BLaER1 treated with 17β-estradiol and CSF1 and Interleukin-3, amounts not matched to agents 10 nM and 100 nM (cell line): ENCODE data around the gene TPM2.
A peak's percentile ranks its signal among the peaks of the same experiment; 100 is the strongest.

Experiments
- H3K27ac ChIP-seq, 11 experiments: shearing (Covaris generic); formaldehyde crosslinking; 2 replicates each; pipeline ENCODE4 v1.8.1; 2022
- H3K27me3 ChIP-seq, 11 experiments: shearing (Covaris generic); formaldehyde crosslinking; 2 replicates each; pipeline ENCODE4 v1.8.1; 2022
- H3K36me3 ChIP-seq, 11 experiments: shearing (Covaris generic); formaldehyde crosslinking; 2 replicates each; pipeline ENCODE4 v1.8.1; 2022
- H3K4me1 ChIP-seq, 10 experiments: shearing (Covaris generic); formaldehyde crosslinking; 2 replicates each; pipeline ENCODE4 v1.8.1; 2022
- H3K4me2 ChIP-seq, 11 experiments: shearing (Covaris generic); formaldehyde crosslinking; 2 replicates each; pipeline ENCODE4 v1.8.1; 2022
- H3K4me3 ChIP-seq, 10 experiments: shearing (Covaris generic); formaldehyde crosslinking; 2 replicates each; pipeline ENCODE4 v1.8.1; 2022
- H3K9ac ChIP-seq, 11 experiments: shearing (Covaris generic); formaldehyde crosslinking; 2 replicates each; pipeline ENCODE4 v1.8.1; 2022
- H3K9me3 ChIP-seq, 11 experiments: shearing (Covaris generic); formaldehyde crosslinking; replicated peaks in 1 of 11; 2 replicates each; pipeline ENCODE4 v1.8.1; 2022
- H4K20me1 ChIP-seq, 11 experiments: shearing (Covaris generic); formaldehyde crosslinking; 2 replicates each; pipeline ENCODE4 v1.8.1; 2022
- Cebpa-rat ChIP-seq, 11 experiments: shearing (Covaris generic); IDR thresholded peaks; 2 replicates each; pipeline ENCODE4 v1.8.1; 2022

The TPM2 gene

GRCh38 chr9:35686222-35687203 lies 3.2 kb downstream of the TPM2 start:
- Histone ChIP-seq H3K27ac (no peak overlapping the region), H3K4me2 (peak overlapping the region in 8 of 11 experiments; percentile 3 to 97 (median 96); a peak in 10 of 22 replicates), H3K36me3 (peaks cover 21 to 43% (median 30%) of the 10 kb centered on the region in 11 experiments; a peak in 20 of 22 replicates), H3K4me3 (no peak overlapping the region), H3K4me1 (peaks cover 35 to 53% (median 44%) of the 10 kb centered on the region in 10 experiments), H3K9me3 (no peaks in the 10 kb centered on the region), H3K9ac (no peak overlapping the region; a peak in 1 of 22 replicates), H3K27me3 (no peaks in the 10 kb centered on the region), H4K20me1 (no peaks in the 10 kb centered on the region; a peak in 1 of 22 replicates)
- no peak for TF ChIP-seq Cebpa-rat (IDR thresholded peaks at IDR 0.05)

DNA sequence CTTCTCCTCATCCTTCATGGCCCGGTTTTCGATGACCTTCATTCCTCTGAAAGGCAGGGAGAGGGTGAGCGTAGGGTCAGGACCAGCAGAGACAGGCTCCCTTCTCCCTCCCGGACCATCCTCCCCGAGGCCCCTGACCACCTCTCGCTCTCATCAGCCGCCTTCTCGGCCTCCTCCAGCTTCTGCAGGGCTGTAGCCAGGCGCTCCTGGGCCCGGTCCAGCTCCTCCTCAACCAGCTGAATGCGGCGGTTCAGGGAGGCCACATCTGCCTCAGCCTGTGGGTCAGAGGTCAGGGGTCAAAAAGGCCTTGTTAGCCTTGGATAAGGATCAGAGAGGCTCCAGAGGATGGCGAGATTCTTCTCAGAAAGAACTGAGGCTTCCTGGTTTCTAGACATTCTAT lies 4.2 kb downstream of the TPM2 start:
- no peak for TF ChIP-seq Cebpa-rat (IDR thresholded peaks at IDR 0.05)
- H3K27me3 ChIP-seq: no peaks in the 10 kb centered on the region
- H3K4me1 ChIP-seq: peaks cover 36 to 50% (median 40%) of the 10 kb centered on the region in 10 experiments
- no peaks in the 10 kb centered on the region for H3K9me3 ChIP-seq
- H3K4me2 ChIP-seq: no peak overlapping the region
- peaks cover 21 to 43% (median 30%) of the 10 kb centered on the region in 11 experiments; a peak in 20 of 22 replicates for H3K36me3 ChIP-seq
- peak overlapping the region in 1 of 11 experiments; percentile 5; a peak in 1 of 22 replicates for H3K9ac ChIP-seq
- no peak overlapping the region for H3K4me3 ChIP-seq
- no peaks in the 10 kb centered on the region; a peak in 3 of 22 replicates for H4K20me1 ChIP-seq
- H3K27ac ChIP-seq: no peak overlapping the region

GRCh38 chr9:35684921-35685320 lies 4.8 kb downstream of the TPM2 start:
- TF ChIP-seq Cebpa-rat (IDR thresholded peaks at IDR 0.05): no peak
- Histone ChIP-seq H3K27ac (no peak overlapping the region), H3K27me3 (no peaks in the 10 kb centered on the region), H4K20me1 (peaks cover 0 to 5% (median 0%) of the 10 kb centered on the region in 11 experiments; a peak in 3 of 22 replicates), H3K36me3 (peaks cover 21 to 43% (median 30%) of the 10 kb centered on the region in 11 experiments; a peak in 20 of 22 replicates), H3K4me3 (no peak overlapping the region), H3K9me3 (no peaks in the 10 kb centered on the region), H3K9ac (peak overlapping the region in 1 of 11 experiments; percentile 9; a peak in 1 of 22 replicates), H3K4me1 (peaks cover 35 to 48% (median 38%) of the 10 kb centered on the region in 10 experiments), H3K4me2 (no peak overlapping the region)

- H3K27ac ChIP-seq: no peak overlapping the region
- H3K27me3 ChIP-seq: no peaks in the 10 kb centered on the region
- no peak overlapping the region for H3K9ac ChIP-seq
- H4K20me1 ChIP-seq: peaks cover 0 to 5% (median 0%) of the 10 kb centered on the region in 11 experiments; a peak in 3 of 22 replicates
- H3K36me3 ChIP-seq: peaks cover 21 to 43% (median 30%) of the 10 kb centered on the region in 11 experiments; a peak in 20 of 22 replicates
- TF ChIP-seq Cebpa-rat (IDR thresholded peaks at IDR 0.05): no peak
- H3K4me3 ChIP-seq: no peak overlapping the region
- H3K4me1 ChIP-seq: peaks cover 19 to 32% (median 22%) of the 10 kb centered on the region in 10 experiments
- H3K9me3 ChIP-seq: no peaks in the 10 kb centered on the region
- no peak overlapping the region for H3K4me2 ChIP-seq
These were observed 6.4 kb downstream of the TPM2 start for GRCh38 chr9:35683323-35683722.

DNA sequence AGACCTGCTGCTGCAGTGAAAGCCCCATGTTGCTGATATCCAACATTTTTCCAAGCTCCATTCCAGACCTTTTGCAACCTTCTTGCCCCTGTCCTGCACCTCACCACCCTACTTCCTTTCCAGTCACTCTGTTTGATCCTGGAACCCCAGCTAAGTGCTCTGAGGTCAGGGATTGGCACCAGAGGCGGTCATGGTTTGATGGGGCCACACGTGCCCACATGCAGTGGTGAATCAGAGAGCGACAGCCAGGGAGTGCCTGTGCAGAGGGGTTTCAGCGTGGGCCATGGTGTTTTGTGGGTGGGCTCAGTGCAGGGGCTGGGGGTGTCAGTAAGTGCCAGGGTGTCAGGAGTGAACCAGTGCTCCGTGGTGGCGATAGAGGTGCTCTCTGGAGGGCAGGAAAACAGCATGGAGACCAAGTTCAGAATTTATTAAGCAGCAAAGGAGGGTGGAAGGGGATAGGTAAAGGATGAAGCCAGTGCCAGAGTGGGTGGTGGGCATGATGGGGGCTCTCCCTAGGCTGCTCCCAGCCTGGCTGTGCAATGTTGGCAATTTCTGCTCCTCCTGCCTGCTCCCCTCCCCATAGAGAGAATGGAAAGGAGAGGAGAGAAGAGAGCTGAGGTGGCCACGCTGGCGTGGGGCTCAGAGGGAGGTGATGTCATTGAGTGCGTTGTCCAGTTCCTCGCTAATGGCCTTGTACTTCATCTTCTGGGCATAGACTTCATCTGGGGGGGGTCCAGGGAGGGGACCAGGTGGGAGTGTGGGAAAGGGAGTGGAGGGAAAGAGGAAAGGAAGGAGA lies 7.0 kb downstream of the TPM2 start:
- Histone ChIP-seq H3K36me3 (peaks cover 21 to 43% (median 30%) of the 10 kb centered on the region in 11 experiments; a peak in 20 of 22 replicates), H3K27me3 (no peaks in the 10 kb centered on the region), H4K20me1 (peaks cover 0 to 5% (median 0%) of the 10 kb centered on the region in 11 experiments; a peak in 3 of 22 replicates), H3K4me1 (peaks cover 13 to 26% (median 16%) of the 10 kb centered on the region in 10 experiments), H3K27ac (no peak overlapping the region), H3K9me3 (no peaks in the 10 kb centered on the region), H3K4me2 (no peak overlapping the region), H3K9ac (no peak overlapping the region), H3K4me3 (no peak overlapping the region)
- no peak for TF ChIP-seq Cebpa-rat (IDR thresholded peaks at IDR 0.05)

DNA sequence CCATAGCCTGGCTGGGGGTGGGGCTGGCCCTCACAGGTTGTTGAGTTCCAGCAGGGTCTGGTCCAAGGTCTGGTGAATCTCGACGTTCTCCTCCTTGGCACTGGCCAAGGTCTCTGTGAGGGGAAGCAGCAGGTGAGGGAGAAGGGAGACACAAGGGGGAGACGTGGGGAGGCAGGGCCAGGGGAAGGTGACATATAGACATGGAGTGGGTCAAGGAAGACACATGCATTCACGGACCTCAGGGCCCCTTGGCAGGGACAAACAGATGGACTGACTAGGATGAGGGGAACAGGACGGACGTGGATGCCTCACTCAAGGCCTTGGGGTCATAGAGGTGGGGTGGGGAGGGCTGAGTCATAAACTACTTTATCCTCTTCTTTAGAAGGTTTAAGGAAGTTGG lies 7.7 kb downstream of the TPM2 start:
- Histone ChIP-seq H3K4me2 (no peak overlapping the region), H3K27me3 (peaks cover 0 to 1% (median 0%) of the 10 kb centered on the region in 11 experiments; a peak in 1 of 22 replicates), H3K36me3 (peaks cover 21 to 43% (median 30%) of the 10 kb centered on the region in 11 experiments; a peak in 20 of 22 replicates), H3K4me3 (no peak overlapping the region), H3K9ac (no peak overlapping the region), H3K27ac (no peak overlapping the region), H4K20me1 (peaks cover 0 to 5% (median 0%) of the 10 kb centered on the region in 11 experiments; a peak in 3 of 22 replicates), H3K4me1 (peaks cover 6 to 20% (median 10%) of the 10 kb centered on the region in 10 experiments; a peak in 18 of 20 replicates), H3K9me3 (no peaks in the 10 kb centered on the region)
- no peak for TF ChIP-seq Cebpa-rat (IDR thresholded peaks at IDR 0.05)

GRCh38 chr9:35681341-35682002 lies 8.3 kb downstream of the TPM2 start:
- Histone ChIP-seq H3K4me1 (peaks cover under 1 to 20% (median 7%) of the 10 kb centered on the region in 10 experiments; a peak in 11 of 20 replicates), H4K20me1 (peaks cover 0 to 5% (median 0%) of the 10 kb centered on the region in 11 experiments; a peak in 3 of 22 replicates), H3K4me3 (no peak overlapping the region), H3K4me2 (peak overlapping the region in 1 of 11 experiments; percentile 57; a peak in 1 of 22 replicates), H3K36me3 (peaks cover 21 to 43% (median 30%) of the 10 kb centered on the region in 11 experiments; a peak in 20 of 22 replicates), H3K9ac (no peak overlapping the region), H3K9me3 (no peaks in the 10 kb centered on the region), H3K27ac (no peak overlapping the region), H3K27me3 (peaks cover under 1 to 7% (median 5%) of the 10 kb centered on the region in 11 experiments; a peak in 21 of 22 replicates)
- TF ChIP-seq Cebpa-rat (IDR thresholded peaks at IDR 0.05): no peak
